CD4-positive, alpha-beta T cell (primary cell): ENCODE results near the gene NKAIN2. TPM values are rescaled to one million over a fixed set of nuclear protein-coding genes. Genes with fewer than 3 reads are reported as not detected.

Source experiments
- ATAC-seq: fragments of 200-7000 bp; cut with Tn5 transposase; one replicate; pipeline ENCODE4 v1.10.0; 2022; ENCODE audit warnings: mild to moderate bottlenecking; ENCODE audit not compliant: poor library complexity
- CTCF ChIA-PET: fragments of 350-600 bp; sonication (Branson Sonifier 250); formaldehyde crosslinking; loops from one replicate; lab custom pipeline; 2021; ENCODE audit warnings: antibody characterized with exemption, inconsistent platforms; lab: Charles Lee
- POLR2A ChIA-PET: fragments of 350-600 bp; sonication (Branson Sonifier 250); formaldehyde crosslinking; loops from one replicate; lab custom pipeline; 2021; ENCODE audit warnings: antibody characterized with exemption, inconsistent platforms; lab: Charles Lee
- DNase-seq, 14 experiments: peaks; one replicate each; pipeline ENCODE4 v3.0.0-alpha.2; 2013 to 2020; ENCODE audit warnings: mixed read lengths in 2 of 14
- H3K27ac ChIP-seq, 2 donors: one replicate each; pipeline versions ENCODE4 v1.5.1 to v1.7.0; 2013; ENCODE audit warnings: low read length in 2 of 2, low read depth in 1 of 2, mild to moderate bottlenecking in 1 of 2
- H3K27me3 ChIP-seq, 2 experiments: 1 replicate in 1 of 2; 2 replicates in 1 of 2; pipeline versions ENCODE4 v1.6.1 to v1.7.0; 2013; ENCODE audit warnings: low read length in 2 of 2, control low read depth in 1 of 2, mild to moderate bottlenecking in 1 of 2, moderate library complexity in 1 of 2; ENCODE audit not compliant: insufficient read depth in 2 of 2, control insufficient read depth in 1 of 2
- H3K36me3 ChIP-seq: one replicate; pipeline ENCODE4 v1.6.1; 2013; ENCODE audit warnings: low read length, control low read depth; ENCODE audit not compliant: insufficient read depth
- H3K4me1 ChIP-seq: one replicate; pipeline ENCODE4 v1.6.1; 2013; ENCODE audit warnings: low read length, control low read depth; ENCODE audit not compliant: insufficient read depth
- H3K4me3 ChIP-seq: one replicate; pipeline ENCODE4 v1.5.1; 2013; ENCODE audit warnings: mild to moderate bottlenecking, low read length, moderate library complexity
- H3K9me3 ChIP-seq, 2 experiments: 1 replicate in 1 of 2; 2 replicates in 1 of 2; pipeline versions ENCODE4 v1.6.1 to v1.7.0; 2013; ENCODE audit warnings: low read length in 2 of 2, mild to moderate bottlenecking in 2 of 2, control low read depth in 1 of 2, moderate library complexity in 1 of 2; ENCODE audit not compliant: control insufficient read depth in 1 of 2, insufficient read depth in 1 of 2
- H3K27ac Mint-ChIP-seq: one replicate; pipeline ENCODE4 v1.8.0; 2020; ENCODE audit warnings: mixed read lengths
- H3K27me3 Mint-ChIP-seq: one replicate; pipeline ENCODE4 v1.8.0; 2021; ENCODE audit warnings: mixed read lengths
- H3K36me3 Mint-ChIP-seq: one replicate; pipeline ENCODE4 v1.8.0; 2021; ENCODE audit warnings: low read depth, mixed read lengths
- H3K4me1 Mint-ChIP-seq: one replicate; pipeline ENCODE4 v1.8.0; 2021; ENCODE audit warnings: low read depth, mixed read lengths
- H3K4me3 Mint-ChIP-seq: one replicate; pipeline ENCODE4 v1.8.0; 2020; ENCODE audit warnings: mild to moderate bottlenecking, mixed read lengths
- H3K9me3 Mint-ChIP-seq: one replicate; pipeline ENCODE4 v1.8.0; 2020; ENCODE audit warnings: mixed read lengths
- CTCF ChIP-seq: fragments of 200-600 bp; IDR thresholded peaks from one replicate; pipeline ENCODE4 v1.8.0; 2022; ENCODE audit warnings: antibody characterized with exemption, mild to moderate bottlenecking
- intact Hi-C, 2 experiments: fragments of 100-400 bp; cut with DNase I in 1 of 2; cut with micrococcal nuclease in 1 of 2; formaldehyde crosslinking; loops; one replicate each; pipeline versions ENCODE4 v1.15.1 to v1.9.0; 2023 to 2025; cut with DNase I, micrococcal nuclease
- total RNA-seq, 174 experiments: library from RNA in 2 of 174; stranded (reverse) in 2 of 174; gene quantifications; one replicate each; pipeline ENCODE4 v1.2.3 and lab custom pipeline; 2021 to 2026

Gene NKAIN2
- total RNA-seq, 2 experiments from 2014 or later, result not detected

GRCh38 chr6:123879749-123880148 is 76.1 kb downstream of the NKAIN2 start:
- H3K4me1 Mint-ChIP-seq, result no peaks in the 10 kb centered on the region
- ChIA-PET CTCF (no interaction called here), POLR2A (no interaction called here)
- Histone ChIP-seq H3K4me3 (no peak overlapping the region), H3K27ac (no peak overlapping the region), H3K27me3 (no peaks in the 10 kb centered on the region), H3K9me3 (no peaks in the 10 kb centered on the region), H3K4me1 (no peaks in the 10 kb centered on the region), H3K36me3 (no peaks in the 10 kb centered on the region)
- no peaks in the 10 kb centered on the region for H3K36me3 Mint-ChIP-seq
- no peak overlapping the region for H3K27ac Mint-ChIP-seq
- no peaks in the 10 kb centered on the region for H3K27me3 Mint-ChIP-seq
- TF ChIP-seq CTCF, result no peak
- DNase-seq (no peak), ATAC-seq (no peak)
- no peak overlapping the region for H3K4me3 Mint-ChIP-seq
- H3K9me3 Mint-ChIP-seq, result peaks cover 2% of the 10 kb centered on the region
- intact Hi-C loops, result no loop called here

GRCh38 chr6:123888771-123889513 is 85.3 kb downstream of the NKAIN2 start:
- CTCF ChIA-PET, result no interaction called here
- Histone ChIP-seq H3K4me1 (no peaks in the 10 kb centered on the region), H3K27ac (no peak overlapping the region), H3K36me3 (no peaks in the 10 kb centered on the region), H3K27me3 (no peaks in the 10 kb centered on the region), H3K9me3 (no peaks in the 10 kb centered on the region), H3K4me3 (no peak overlapping the region)
- H3K27me3 Mint-ChIP-seq, result no peaks in the 10 kb centered on the region
- ATAC-seq (no peak), DNase-seq (no peak)
- H3K36me3 Mint-ChIP-seq, result no peaks in the 10 kb centered on the region
- H3K9me3 Mint-ChIP-seq, result peaks cover 5% of the 10 kb centered on the region
- no peak overlapping the region for H3K27ac Mint-ChIP-seq
- H3K4me1 Mint-ChIP-seq, result no peaks in the 10 kb centered on the region
- intact Hi-C loops, result no loop called here
- POLR2A ChIA-PET, result no interaction called here
- H3K4me3 Mint-ChIP-seq, result no peak overlapping the region
- no peak for TF ChIP-seq CTCF

GRCh38 chr6:123895346-123895745 is 91.7 kb downstream of the NKAIN2 start:
- POLR2A ChIA-PET, result no interaction called here
- DNase-seq, result no peak
- intact Hi-C loops, result no loop called here
- Histone ChIP-seq H3K4me3 (no peak overlapping the region), H3K27ac (no peak overlapping the region), H3K36me3 (no peaks in the 10 kb centered on the region), H3K4me1 (no peaks in the 10 kb centered on the region), H3K9me3 (no peaks in the 10 kb centered on the region), H3K27me3 (no peaks in the 10 kb centered on the region)
- TF ChIP-seq CTCF, result no peak
- Mint-ChIP-seq H3K4me3 (no peak overlapping the region), H3K27ac (no peak overlapping the region), H3K27me3 (no peaks in the 10 kb centered on the region), H3K9me3 (peaks cover 7% of the 10 kb centered on the region), H3K4me1 (no peaks in the 10 kb centered on the region), H3K36me3 (no peaks in the 10 kb centered on the region)
- ATAC-seq, result no peak
- CTCF ChIA-PET, result no interaction called here
